A549 (cell line): Measurements from ENCODE around the gene SUSD1. TPM values are rescaled to one million over a fixed set of nuclear protein-coding genes. Genes with fewer than 3 reads are reported as not detected.

Experiments
- ATAC-seq, 2 experiments: fragments of 200-7000 bp in 1 of 2; fragments of >200 bp in 1 of 2; cut with Nextera tagmentation in 1 of 2; cut with Tn5 transposase in 1 of 2; 3 replicates each; pipeline versions ENCODE4 v1.8.0 to v1.9.1; 2018 to 2020; ENCODE audit warnings: mild to moderate bottlenecking in 1 of 2, moderate library complexity in 1 of 2
- CTCF ChIA-PET: fragments of 300-600 bp; sonication (Branson Sonifier 250); formaldehyde crosslinking; extraction: SDS; loops from one replicate; lab custom pipeline; 2021; ENCODE audit warnings: antibody characterized with exemption, inconsistent platforms; lab: Yijun Ruan, JAX
- POLR2A ChIA-PET: fragments of 350-600 bp; formaldehyde crosslinking; extraction: SDS; loops from one replicate; lab custom pipeline; 2021; ENCODE audit warnings: antibody characterized with exemption, inconsistent platforms; lab: Yijun Ruan, JAX
- DNase-seq, 2 experiments: peaks; one replicate each; pipeline versions ENCODE4 v3.0.0 to v3.0.0-alpha.2; 2011 to 2016; ENCODE audit warnings: low read depth in 1 of 2, low spot score in 1 of 2
- FAIRE-seq: peaks from 2 replicates; lab custom pipeline; 2011; peaks lifted over from hg19 to GRCh38; lab: Jason Lieb, UNC
- H3K27ac ChIP-seq, 2 experiments: fragments of >200 bp; sonication (Bioruptor Twin); formaldehyde crosslinking; 3 replicates each; pipeline ENCODE4 v1.5.1; 2016 to 2017
- H3K4me1 ChIP-seq: fragments of >200 bp; sonication (Bioruptor Twin); formaldehyde crosslinking; 3 replicates; pipeline ENCODE4 v1.6.1; 2016
- H3K4me2 ChIP-seq: fragments of >200 bp; sonication (Bioruptor Twin); formaldehyde crosslinking; 3 replicates; pipeline ENCODE4 v1.6.1; 2016
- H3K4me3 ChIP-seq: fragments of >200 bp; sonication (Bioruptor Twin); formaldehyde crosslinking; 3 replicates; pipeline ENCODE4 v1.5.1; 2016
- H3K9me3 ChIP-seq: fragments of >200 bp; sonication (Bioruptor Twin); formaldehyde crosslinking; 3 replicates; pipeline ENCODE4 v1.6.1; 2016
- BCL3 ChIP-seq: fragments of >200 bp; sonication (Bioruptor Twin); formaldehyde crosslinking; IDR thresholded peaks from 3 replicates; pipeline ENCODE4 v1.6.1; 2016
- BHLHE40 ChIP-seq: IDR thresholded peaks from 2 replicates; pipeline ENCODE4 v1.6.1; 2012; ENCODE audit warnings: low read depth, low read length, inconsistent platforms
- CBX8 ChIP-seq: fragments of 200-600 bp; sonication (generic); IDR thresholded peaks from 2 replicates; pipeline ENCODE4 v1.6.1; 2016
- CHD2 ChIP-seq: fragments of 150-350 bp; IDR thresholded peaks from 2 replicates; pipeline ENCODE4 v1.6.1; 2014; ENCODE audit warnings: low read length; ENCODE audit not compliant: partially characterized antibody
- CHD4 ChIP-seq: fragments of 200-600 bp; sonication (generic); IDR thresholded peaks from 2 replicates; pipeline ENCODE4 v1.6.1; 2016; ENCODE audit warnings: antibody characterized with exemption, mild to moderate bottlenecking, borderline replicate concordance
- EHMT2 ChIP-seq: fragments of 200-600 bp; sonication (generic); IDR thresholded peaks from 2 replicates; pipeline ENCODE4 v1.6.1; 2016; ENCODE audit warnings: antibody characterized with exemption, low read depth, mild to moderate bottlenecking, moderate library complexity
- ELK1 ChIP-seq: fragments of 150-350 bp; IDR thresholded peaks from 2 replicates; pipeline ENCODE4 v1.6.1; 2014; ENCODE audit warnings: low read depth, mild to moderate bottlenecking, low read length
- EP300 ChIP-seq, 2 experiments: fragments of >200 bp; sonication (Bioruptor Twin); formaldehyde crosslinking; IDR thresholded peaks; 2 replicates in 1 of 2; 3 replicates in 1 of 2; pipeline ENCODE4 v1.6.1; 2016 to 2017
- FOSB ChIP-seq: fragments of 250-450 bp; sonication (Bioruptor Pico); IDR thresholded peaks from 2 replicates; pipeline ENCODE4 v1.5.0; 2020; ENCODE audit warnings: mild to moderate bottlenecking, moderate library complexity
- FOSL2 ChIP-seq, 2 experiments: fragments of 450-650 bp in 1 of 2; fragments of >200 bp in 1 of 2; sonication (Bioruptor Twin) in 1 of 2; formaldehyde crosslinking; IDR thresholded peaks; 2 replicates each; pipeline versions ENCODE4 v1.5.0 to v1.6.1; 2016 to 2020; ENCODE audit warnings: mild to moderate bottlenecking in 1 of 2, moderate library complexity in 1 of 2
- FOXS1 ChIP-seq: fragments of 250-450 bp; sonication (Bioruptor Pico); IDR thresholded peaks from 2 replicates; pipeline ENCODE4 v1.5.0; 2020; ENCODE audit warnings: mild to moderate bottlenecking, moderate library complexity
- GATA3 ChIP-seq: IDR thresholded peaks from 2 replicates; pipeline ENCODE4 v1.6.1; 2012; ENCODE audit warnings: borderline replicate concordance
- HDAC2 ChIP-seq: fragments of 200-600 bp; sonication (generic); IDR thresholded peaks from 2 replicates; pipeline ENCODE4 v1.6.1; 2016
- HES2 ChIP-seq: fragments of >200 bp; sonication (Bioruptor Twin); formaldehyde crosslinking; IDR thresholded peaks from 2 replicates; pipeline ENCODE4 v1.6.1; 2016
- HOXB13 ChIP-seq: fragments of 250-450 bp; sonication (Bioruptor Pico); IDR thresholded peaks from 2 replicates; pipeline ENCODE4 v1.5.0; 2020; ENCODE audit warnings: low read depth, mild to moderate bottlenecking, moderate library complexity
- HOXB5 ChIP-seq: fragments of 250-450 bp; sonication (Bioruptor Pico); IDR thresholded peaks from 2 replicates; pipeline ENCODE4 v1.5.0; 2020; ENCODE audit warnings: mild to moderate bottlenecking, moderate library complexity
- JUNB ChIP-seq: fragments of >200 bp; sonication (Bioruptor Twin); formaldehyde crosslinking; IDR thresholded peaks from 2 replicates; pipeline ENCODE4 v1.6.1; 2016
- KDM1A ChIP-seq: fragments of 200-600 bp; sonication (generic); IDR thresholded peaks from 2 replicates; pipeline ENCODE4 v1.6.1; 2016; ENCODE audit warnings: low read depth, mild to moderate bottlenecking
- MAFK ChIP-seq: fragments of 450-650 bp; IDR thresholded peaks from 2 replicates; pipeline ENCODE4 v1.6.1; 2014; ENCODE audit not compliant: partially characterized antibody
- MAX ChIP-seq: IDR thresholded peaks from 2 replicates; pipeline ENCODE4 v1.6.1; 2012
- PHF8 ChIP-seq: fragments of 200-600 bp; sonication (generic); IDR thresholded peaks from 2 replicates; pipeline ENCODE4 v1.6.1; 2016; ENCODE audit warnings: low read depth, mild to moderate bottlenecking, antibody characterized with exemption, moderate library complexity, borderline replicate concordance
- POLR2A ChIP-seq: IDR thresholded peaks from 2 replicates; pipeline ENCODE4 v1.6.1; 2012; ENCODE audit warnings: mild to moderate bottlenecking, low read length
- POLR2AphosphoS2 ChIP-seq: conservative IDR thresholded peaks from 2 replicates; pipeline ENCODE4 v1.6.1; 2012; ENCODE audit warnings: low read length, improper control_type of control experiment, inconsistent platforms
- RAD21 ChIP-seq, 2 experiments: fragments of >200 bp in 1 of 2; sonication (Bioruptor Twin) in 1 of 2; formaldehyde crosslinking in 1 of 2; IDR thresholded peaks in 1 of 2; conservative IDR thresholded peaks in 1 of 2; 2 replicates in 1 of 2; 3 replicates in 1 of 2; pipeline ENCODE4 v1.6.1; 2012 to 2018; ENCODE audit warnings: inconsistent platforms in 1 of 2
- RNF2 ChIP-seq: fragments of 200-600 bp; sonication (generic); IDR thresholded peaks from 2 replicates; pipeline ENCODE4 v1.6.1; 2016; ENCODE audit warnings: low read depth, mild to moderate bottlenecking, antibody characterized with exemption, moderate library complexity, borderline replicate concordance
- TFCP2L1 ChIP-seq: fragments of 250-450 bp; sonication (Bioruptor Pico); IDR thresholded peaks from 2 replicates; pipeline ENCODE4 v1.5.0; 2021; ENCODE audit warnings: mild to moderate bottlenecking
- polyA plus RNA-seq, 4 experiments: library from polyadenylated mRNA; depleted of rRNA in 3 of 4; stranded (reverse); fragments of >200 nt; fragmentation: RNase III in 1 of 4; extraction: RNeasy Plus Mini Kit Qiagen cat#74134 plus additional on column Dnase treatment in 1 of 4; gene quantifications; 2 replicates in 3 of 4; 3 replicates in 1 of 4; pipeline ENCODE4 v1.2.3, GENCODE V29; 2011 to 2017
- TF ChIP-seq, protein P1 (sequence below): fragments of 450-650 bp; IDR thresholded peaks from 2 replicates; pipeline ENCODE4 v1.6.1; 2014; ENCODE audit warnings: antibody characterized with exemption
- TF ChIP-seq, protein P2 (sequence below): fragments of 250-450 bp; sonication (Bioruptor Pico); IDR thresholded peaks from 2 replicates; pipeline ENCODE4 v1.5.0; 2020; ENCODE audit warnings: low read depth, mild to moderate bottlenecking, moderate library complexity
- TF ChIP-seq, protein P3 (sequence below): fragments of 250-450 bp; sonication (Bioruptor Pico); IDR thresholded peaks from 2 replicates; pipeline ENCODE4 v1.5.0; 2021; ENCODE audit warnings: mild to moderate bottlenecking, moderate library complexity, borderline replicate concordance

The SUSD1 gene
- polyA plus RNA-seq, 2 of the 4 experiments (the other 2 are of a cell fraction) = 15.7 to 18.6 TPM

- no peak for DNase-seq
- no peak overlapping the region for H3K4me3 ChIP-seq
- H3K27ac ChIP-seq = peak overlapping the region in 1 of 2 experiments; percentile 60; a peak in 3 of 6 replicates
- CTCF ChIA-PET = interaction anchor here (0.7 to 1.9 kb wide), 6 partner anchors 10 to 285 kb away, joined by 3 to 7 read pairs (median 4); no protein-coding TSS in a partner anchor
- H3K4me1 ChIP-seq = peaks cover 57% of the 10 kb centered on the region
- no peak overlapping the region for H3K4me2 ChIP-seq
- no peak for FAIRE-seq
- peaks cover 14% of the 10 kb centered on the region for H3K9me3 ChIP-seq
- TF ChIP-seq RAD21 (conservative IDR thresholded peaks at IDR 0.05 in 1 of 2, IDR thresholded peaks at IDR 0.05 in 1 of 2) (no peak), FOXS1 (CRISPR knock-in tag) (no peak), POLR2A (no peak), BHLHE40 (no peak), MAX (no peak), HOXB13 (CRISPR knock-in tag) (no peak)
- TF ChIP-seq, protein P1, sequence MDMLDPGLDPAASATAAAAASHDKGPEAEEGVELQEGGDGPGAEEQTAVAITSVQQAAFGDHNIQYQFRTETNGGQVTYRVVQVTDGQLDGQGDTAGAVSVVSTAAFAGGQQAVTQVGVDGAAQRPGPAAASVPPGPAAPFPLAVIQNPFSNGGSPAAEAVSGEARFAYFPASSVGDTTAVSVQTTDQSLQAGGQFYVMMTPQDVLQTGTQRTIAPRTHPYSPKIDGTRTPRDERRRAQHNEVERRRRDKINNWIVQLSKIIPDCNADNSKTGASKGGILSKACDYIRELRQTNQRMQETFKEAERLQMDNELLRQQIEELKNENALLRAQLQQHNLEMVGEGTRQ = no peak
- POLR2A ChIA-PET = no interaction called here
- ATAC-seq = no peak
Observed at GRCh38 chr9:112047538-112048066, 127.5 kb downstream of the SUSD1 start.

DNA sequence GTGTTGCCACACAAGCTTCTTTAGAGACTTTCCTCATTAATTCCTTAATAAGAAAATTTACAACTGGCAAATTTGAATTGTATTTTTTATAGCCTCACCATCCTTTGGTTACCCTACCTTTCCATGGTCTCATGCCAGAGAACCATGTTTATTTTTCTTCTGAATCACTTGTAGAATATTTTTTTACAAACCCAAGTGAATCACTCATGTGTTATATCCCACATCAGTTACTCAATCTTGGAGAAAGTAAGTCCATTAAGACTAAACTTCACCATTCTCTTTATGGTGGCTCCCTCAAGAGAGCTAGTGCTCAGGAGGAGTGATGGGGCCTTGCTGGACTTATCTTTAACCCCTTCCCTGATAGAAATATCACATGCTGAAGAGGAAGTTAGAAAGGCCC lies 128.9 kb downstream of the SUSD1 start:
- FAIRE-seq (no peak), ATAC-seq (no peak), DNase-seq (peak in 1 of 2 experiments; percentile 29)
- Histone ChIP-seq H3K4me2 (peak overlapping the region; percentile 27), H3K27ac (peak overlapping the region; percentile 23 to 60; a peak in 5 of 6 replicates), H3K9me3 (peaks cover 14% of the 10 kb centered on the region), H3K4me3 (no peak overlapping the region), H3K4me1 (peaks cover 70% of the 10 kb centered on the region)
- ChIA-PET CTCF (interaction anchor here (0.6 to 3.0 kb wide), 6 partner anchors 11 to 287 kb away, joined by 3 to 21 read pairs (median 5); no protein-coding TSS in a partner anchor), POLR2A (interaction anchor here (0.9 kb wide), 1 partner anchor 150 kb away, joined by 4 read pairs; the partner anchor contains the start of gene UGCG)
- peak; percentile 86 for TF ChIP-seq JUNB
- TF ChIP-seq, protein P1 = no peak
- no peak for TF ChIP-seq KDM1A
- no peak for TF ChIP-seq CHD4
- TF ChIP-seq FOXS1 (CRISPR knock-in tag) = peak; percentile 35; the same call in 1 of the 2 replicates
- TF ChIP-seq POLR2AphosphoS2 = no peak
- no peak for TF ChIP-seq FOSB (CRISPR knock-in tag)
- TF ChIP-seq EHMT2 = no peak
- TF ChIP-seq FOSL2 (IDR thresholded peaks at IDR 0.05) = peak; percentile 75
- peak; percentile 86 for TF ChIP-seq FOSL2 (CRISPR knock-in tag; IDR thresholded peaks at IDR 0.05)
- TF ChIP-seq POLR2A = no peak
- no peak for TF ChIP-seq HOXB5 (CRISPR knock-in tag)
- TF ChIP-seq MAX = no peak; the same call in 1 of the 2 replicates
- no peak for TF ChIP-seq CBX8
- TF ChIP-seq, protein P2, sequence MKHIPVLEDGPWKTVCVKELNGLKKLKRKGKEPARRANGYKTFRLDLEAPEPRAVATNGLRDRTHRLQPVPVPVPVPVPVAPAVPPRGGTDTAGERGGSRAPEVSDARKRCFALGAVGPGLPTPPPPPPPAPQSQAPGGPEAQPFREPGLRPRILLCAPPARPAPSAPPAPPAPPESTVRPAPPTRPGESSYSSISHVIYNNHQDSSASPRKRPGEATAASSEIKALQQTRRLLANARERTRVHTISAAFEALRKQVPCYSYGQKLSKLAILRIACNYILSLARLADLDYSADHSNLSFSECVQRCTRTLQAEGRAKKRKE = peak; percentile 34; the same call in 1 of the 2 replicates
- TF ChIP-seq, protein P3, sequence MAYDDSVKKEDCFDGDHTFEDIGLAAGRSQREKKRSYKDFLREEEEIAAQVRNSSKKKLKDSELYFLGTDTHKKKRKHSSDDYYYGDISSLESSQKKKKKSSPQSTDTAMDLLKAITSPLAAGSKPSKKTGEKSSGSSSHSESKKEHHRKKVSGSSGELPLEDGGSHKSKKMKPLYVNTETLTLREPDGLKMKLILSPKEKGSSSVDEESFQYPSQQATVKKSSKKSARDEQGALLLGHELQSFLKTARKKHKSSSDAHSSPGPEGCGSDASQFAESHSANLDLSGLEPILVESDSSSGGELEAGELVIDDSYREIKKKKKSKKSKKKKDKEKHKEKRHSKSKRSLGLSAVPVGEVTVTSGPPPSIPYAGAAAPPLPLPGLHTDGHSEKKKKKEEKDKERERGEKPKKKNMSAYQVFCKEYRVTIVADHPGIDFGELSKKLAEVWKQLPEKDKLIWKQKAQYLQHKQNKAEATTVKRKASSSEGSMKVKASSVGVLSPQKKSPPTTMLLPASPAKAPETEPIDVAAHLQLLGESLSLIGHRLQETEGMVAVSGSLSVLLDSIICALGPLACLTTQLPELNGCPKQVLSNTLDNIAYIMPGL (CRISPR knock-in tag) = no peak
- TF ChIP-seq GATA3 = peak; percentile 48; the same call in 1 of the 2 replicates
- no peak for TF ChIP-seq PHF8
- no peak for TF ChIP-seq TFCP2L1
- no peak for TF ChIP-seq RNF2
- TF ChIP-seq BCL3 = 0 out of 3 replicates have a peak, but pooled peaks have one; percentile 20
- no peak for TF ChIP-seq HDAC2
- no peak for TF ChIP-seq BHLHE40
- TF ChIP-seq MAFK = no peak
- TF ChIP-seq HES2 = no peak
- no peak for TF ChIP-seq CHD2
- peak; percentile 25 to 35; a peak in 1 of 5 replicates for TF ChIP-seq EP300 (IDR thresholded peaks at IDR 0.05)
- no peak for TF ChIP-seq ELK1
